ENCODE data around the gene KIF4A. TPM values are rescaled to one million over a fixed set of nuclear protein-coding genes. Genes with fewer than 3 reads are reported as not detected.
"Not testable (repeated sequence)": the region's sequence is repeated elsewhere in the genome, so short reads cannot be mapped to it uniquely, and the experiment has no call there.

Gene KIF4A
- total and polyA plus RNA-seq, 5 donors from 2014 or later, result 0.34 to 1.2 (median 0.47) TPM

- Mint-ChIP-seq H3K4me3 (no peak overlapping the region), H3K27ac (no peak overlapping the region), H3K4me1 (no peaks in the 10 kb centered on the region), H3K36me3 (no peaks in the 10 kb centered on the region), H3K27me3 (no peaks in the 10 kb centered on the region), H3K9me3 (peaks cover 0 to 1% (median 0%) of the 10 kb centered on the region in 7 donors)
- ATAC-seq (ENCODE audit: low read depth in 2 of 2), result no peak
- no peaks in the 10 kb centered on the region for H3K4me1 ChIP-seq (ENCODE audit: control insufficient read depth, insufficient read depth, low read length, poor library complexity, severe bottlenecking)
- peak in 2 of 3 donors; percentile 4 to 43 for DNase-seq
- H3K9me3 ChIP-seq (ENCODE audit: control insufficient read depth in 2 of 2, low read length in 2 of 2), result no peaks in the 10 kb centered on the region
- no peaks in the 10 kb centered on the region for H3K36me3 ChIP-seq (ENCODE audit: control insufficient read depth, insufficient read depth, low read length)
- no peak overlapping the region for H3K27ac ChIP-seq (ENCODE audit: insufficient read depth, low read length, poor library complexity, severe bottlenecking)
- no peaks in the 10 kb centered on the region for H3K27me3 ChIP-seq (ENCODE audit: control insufficient read depth, insufficient read depth, low read length)
- H3K4me3 ChIP-seq (ENCODE audit: low read depth, low read length), result no peak overlapping the region
Observed at GRCh38 chrX:70262952-70263567, 26.8 kb upstream of the KIF4A start.

- Mint-ChIP-seq H3K4me3 (no peak overlapping the region), H3K4me1 (no peaks in the 10 kb centered on the region), H3K27ac (peak overlapping the region in 1 of 3 donors; percentile 38), H3K36me3 (no peaks in the 10 kb centered on the region), H3K27me3 (no peaks in the 10 kb centered on the region), H3K9me3 (peaks cover 0 to 4% (median 0%) of the 10 kb centered on the region in 7 donors)
- Histone ChIP-seq H3K36me3 (ENCODE audit: control insufficient read depth, insufficient read depth, low read length) (no peaks in the 10 kb centered on the region), H3K27me3 (ENCODE audit: control insufficient read depth, insufficient read depth, low read length) (no peaks in the 10 kb centered on the region), H3K4me1 (ENCODE audit: control insufficient read depth, insufficient read depth, low read length, poor library complexity, severe bottlenecking) (no peaks in the 10 kb centered on the region), H3K27ac (ENCODE audit: insufficient read depth, low read length, poor library complexity, severe bottlenecking) (no peak overlapping the region), H3K9me3 (ENCODE audit: control insufficient read depth in 2 of 2, low read length in 2 of 2) (no peaks in the 10 kb centered on the region), H3K4me3 (ENCODE audit: low read depth, low read length) (no peak overlapping the region)
- DNase-seq (no peak), ATAC-seq (ENCODE audit: low read depth in 2 of 2) (no peak)
Observed at GRCh38 chrX:70264784-70265183, 25.1 kb upstream of the KIF4A start.

- H3K27ac Mint-ChIP-seq, result peak within 1 kb of the TSS in 1 of 3 donors; percentile 47
- H3K9me3 Mint-ChIP-seq, result peaks cover 0 to 4% (median 0%) of the 10 kb centered on the region in 7 donors
- no peaks in the 10 kb centered on the region for H3K4me1 ChIP-seq (ENCODE audit: control insufficient read depth, insufficient read depth, low read length, poor library complexity, severe bottlenecking)
- H3K27me3 ChIP-seq (ENCODE audit: control insufficient read depth, insufficient read depth, low read length), result no peaks in the 10 kb centered on the region
- no peaks in the 10 kb centered on the region for H3K27me3 Mint-ChIP-seq
- H3K9me3 ChIP-seq (ENCODE audit: control insufficient read depth in 2 of 2, low read length in 2 of 2), result no peaks in the 10 kb centered on the region
- no peaks in the 10 kb centered on the region for H3K36me3 ChIP-seq (ENCODE audit: control insufficient read depth, insufficient read depth, low read length)
- no peaks in the 10 kb centered on the region for H3K36me3 Mint-ChIP-seq
- H3K27ac ChIP-seq (ENCODE audit: insufficient read depth, low read length, poor library complexity, severe bottlenecking), result no peak within 1 kb of the TSS
- DNase-seq, result no peak
- H3K4me3 ChIP-seq (ENCODE audit: low read depth, low read length), result no peak within 1 kb of the TSS
- H3K4me1 Mint-ChIP-seq, result no peaks in the 10 kb centered on the region
- ATAC-seq (ENCODE audit: low read depth in 2 of 2), result no peak
- no peak within 1 kb of the TSS for H3K4me3 Mint-ChIP-seq
Observed at GRCh38 chrX:70268034-70268433, 21.9 kb upstream of the KIF4A start, which contains the start of gene ARR3. ARR3 (plus strand) TSS chrX:70268334; CDS start chrX:70269386, 1,052 bp downstream.

- H3K27me3 Mint-ChIP-seq; H3K36me3 Mint-ChIP-seq; DNase-seq; H3K36me3 ChIP-seq (ENCODE audit: control insufficient read depth, insufficient read depth, low read length); H3K4me3 ChIP-seq (ENCODE audit: low read depth, low read length); ATAC-seq (ENCODE audit: low read depth in 2 of 2); H3K4me3 Mint-ChIP-seq; H3K27me3 ChIP-seq (ENCODE audit: control insufficient read depth, insufficient read depth, low read length); H3K4me1 ChIP-seq (ENCODE audit: control insufficient read depth, insufficient read depth, low read length, poor library complexity, severe bottlenecking); H3K9me3 ChIP-seq (ENCODE audit: control insufficient read depth in 2 of 2, low read length in 2 of 2); H3K27ac Mint-ChIP-seq; H3K9me3 Mint-ChIP-seq; H3K27ac ChIP-seq (ENCODE audit: insufficient read depth, low read length, poor library complexity, severe bottlenecking); H3K4me1 Mint-ChIP-seq: not testable (repeated sequence)
Observed at GRCh38 chrX:70274029-70274428, 15.9 kb upstream of the KIF4A start.

GRCh38 chrX:70279081-70279480 lies 10.8 kb upstream of the KIF4A start:
- Histone ChIP-seq H3K27me3 (ENCODE audit: control insufficient read depth, insufficient read depth, low read length) (no peaks in the 10 kb centered on the region), H3K9me3 (ENCODE audit: control insufficient read depth in 2 of 2, low read length in 2 of 2) (no peaks in the 10 kb centered on the region), H3K36me3 (ENCODE audit: control insufficient read depth, insufficient read depth, low read length) (no peaks in the 10 kb centered on the region), H3K4me1 (ENCODE audit: control insufficient read depth, insufficient read depth, low read length, poor library complexity, severe bottlenecking) (no peaks in the 10 kb centered on the region), H3K27ac (ENCODE audit: insufficient read depth, low read length, poor library complexity, severe bottlenecking) (no peak overlapping the region), H3K4me3 (ENCODE audit: low read depth, low read length) (no peak overlapping the region)
- Mint-ChIP-seq H3K36me3 (peaks cover 4% of the 10 kb centered on the region), H3K27me3 (no peaks in the 10 kb centered on the region), H3K4me1 (no peaks in the 10 kb centered on the region), H3K27ac (peak overlapping the region in 1 of 3 donors; percentile 76), H3K9me3 (no peaks in the 10 kb centered on the region), H3K4me3 (no peak overlapping the region)
- DNase-seq (no peak), ATAC-seq (ENCODE audit: low read depth in 2 of 2) (no peak)

GRCh38 chrX:70280573-70280972 lies 9.3 kb upstream of the KIF4A start:
- no peak overlapping the region for H3K27ac Mint-ChIP-seq
- H3K4me3 ChIP-seq (ENCODE audit: low read depth, low read length), result no peak overlapping the region
- no peaks in the 10 kb centered on the region for H3K9me3 Mint-ChIP-seq
- no peaks in the 10 kb centered on the region for H3K9me3 ChIP-seq (ENCODE audit: control insufficient read depth in 2 of 2, low read length in 2 of 2)
- no peaks in the 10 kb centered on the region for H3K27me3 Mint-ChIP-seq
- H3K36me3 ChIP-seq (ENCODE audit: control insufficient read depth, insufficient read depth, low read length), result peaks cover 8% of the 10 kb centered on the region
- no peaks in the 10 kb centered on the region for H3K4me1 Mint-ChIP-seq
- H3K36me3 Mint-ChIP-seq, result peaks cover 4% of the 10 kb centered on the region
- peak overlapping the region in 1 of 4 donors; percentile 54 for H3K4me3 Mint-ChIP-seq
- H3K27ac ChIP-seq (ENCODE audit: insufficient read depth, low read length, poor library complexity, severe bottlenecking), result no peak overlapping the region
- H3K27me3 ChIP-seq (ENCODE audit: control insufficient read depth, insufficient read depth, low read length), result no peaks in the 10 kb centered on the region
- no peak for DNase-seq
- H3K4me1 ChIP-seq (ENCODE audit: control insufficient read depth, insufficient read depth, low read length, poor library complexity, severe bottlenecking), result no peaks in the 10 kb centered on the region
- ATAC-seq (ENCODE audit: low read depth in 2 of 2), result no peak

- Histone ChIP-seq H3K27me3 (ENCODE audit: control insufficient read depth, insufficient read depth, low read length) (no peaks in the 10 kb centered on the region), H3K27ac (ENCODE audit: insufficient read depth, low read length, poor library complexity, severe bottlenecking) (no peak within 1 kb of the TSS), H3K4me1 (ENCODE audit: control insufficient read depth, insufficient read depth, low read length, poor library complexity, severe bottlenecking) (no peaks in the 10 kb centered on the region), H3K9me3 (ENCODE audit: control insufficient read depth in 2 of 2, low read length in 2 of 2) (no peaks in the 10 kb centered on the region), H3K36me3 (ENCODE audit: control insufficient read depth, insufficient read depth, low read length) (peaks cover 12% of the 10 kb centered on the region), H3K4me3 (ENCODE audit: low read depth, low read length) (no peak within 1 kb of the TSS)
- H3K27ac Mint-ChIP-seq, result peak within 1 kb of the TSS in 1 of 3 donors; percentile 48
- no peaks in the 10 kb centered on the region for H3K27me3 Mint-ChIP-seq
- H3K9me3 Mint-ChIP-seq, result no peaks in the 10 kb centered on the region
- no peak for DNase-seq
- H3K36me3 Mint-ChIP-seq, result peaks cover 12% of the 10 kb centered on the region
- ATAC-seq (ENCODE audit: low read depth in 2 of 2), result no peak
- no peaks in the 10 kb centered on the region for H3K4me1 Mint-ChIP-seq
- no peak within 1 kb of the TSS for H3K4me3 Mint-ChIP-seq
Observed at GRCh38 chrX:70281951-70282350, 8.0 kb upstream of the KIF4A start, which contains the start of gene RAB41. RAB41 (plus strand) TSS chrX:70282172; CDS start chrX:70282218, 46 bp downstream.

- Mint-ChIP-seq H3K9me3 (no peaks in the 10 kb centered on the region), H3K4me1 (peaks cover 5 to 27% (median 11%) of the 10 kb centered on the region in 4 donors), H3K27ac (peak overlapping the region; percentile 74 to 87 (median 86)), H3K27me3 (no peaks in the 10 kb centered on the region), H3K36me3 (peaks cover 8% of the 10 kb centered on the region), H3K4me3 (peak overlapping the region; percentile 89 to 97 (median 91))
- peaks cover 11% of the 10 kb centered on the region for H3K36me3 ChIP-seq (ENCODE audit: control insufficient read depth, insufficient read depth, low read length)
- no peaks in the 10 kb centered on the region for H3K9me3 ChIP-seq (ENCODE audit: control insufficient read depth in 2 of 2, low read length in 2 of 2)
- no peak for DNase-seq
- no peaks in the 10 kb centered on the region for H3K27me3 ChIP-seq (ENCODE audit: control insufficient read depth, insufficient read depth, low read length)
- peaks cover 3% of the 10 kb centered on the region for H3K4me1 ChIP-seq (ENCODE audit: control insufficient read depth, insufficient read depth, low read length, poor library complexity, severe bottlenecking)
- H3K4me3 ChIP-seq (ENCODE audit: low read depth, low read length), result peak overlapping the region; percentile 75
- ATAC-seq (ENCODE audit: low read depth in 2 of 2), result no peak
- peak overlapping the region; percentile 63 for H3K27ac ChIP-seq (ENCODE audit: insufficient read depth, low read length, poor library complexity, severe bottlenecking)
Observed at GRCh38 chrX:70289168-70289792, 624 bp upstream of the KIF4A start.
